Measurements from ENCODE around the gene TANGO6. TPM values are rescaled to one million over a fixed set of nuclear protein-coding genes. Genes with fewer than 3 reads are reported as not detected.
A peak's percentile ranks its signal among the peaks of the same experiment; 100 is the strongest.
"Not testable (repeated sequence)": the region's sequence is repeated elsewhere in the genome, so short reads cannot be mapped to it uniquely, and the experiment has no call there.

TANGO6 gene
- total RNA-seq, 2 donors from 2014 or later: 9.6 to 22.7 TPM

DNA sequence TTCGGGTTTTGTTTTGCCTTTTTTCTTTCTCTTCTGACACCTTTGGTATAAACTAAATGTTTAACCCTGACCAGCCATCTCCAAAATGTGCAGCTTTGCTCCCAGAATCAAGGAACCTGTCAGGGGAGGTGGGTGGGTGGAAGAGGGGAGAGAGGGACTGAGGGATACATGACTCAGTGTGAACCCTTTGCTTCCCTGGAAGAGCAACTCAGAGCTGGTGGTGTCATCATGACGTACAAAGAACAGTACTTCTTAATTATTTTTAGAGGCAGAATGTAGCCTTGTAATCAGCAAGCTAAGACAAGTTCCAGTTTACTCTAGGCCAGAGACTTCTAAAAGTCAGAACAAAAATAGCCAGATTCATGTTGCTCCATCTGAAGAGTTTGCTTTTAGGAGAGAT, 142.5 kb downstream of the TANGO6 start:
- WGBS, 2 donors: 92 to 94% methylated on average over 2 of the region's 2 CpGs
- ATAC-seq (no peak), DNase-seq (no peak)
- Histone ChIP-seq H3K27ac (no peak overlapping the region), H3K27me3 (no peaks in the 10 kb centered on the region), H3K9me3 (no peaks in the 10 kb centered on the region), H3K36me3 (replicated peaks in 1 of 2; ENCODE audit: insufficient read depth in 1 of 2, low read depth in 2 of 2) (no peaks in the 10 kb centered on the region), H3K4me3 (no peak overlapping the region), H3K4me1 (no peaks in the 10 kb centered on the region)
- TF ChIP-seq, protein P1, sequence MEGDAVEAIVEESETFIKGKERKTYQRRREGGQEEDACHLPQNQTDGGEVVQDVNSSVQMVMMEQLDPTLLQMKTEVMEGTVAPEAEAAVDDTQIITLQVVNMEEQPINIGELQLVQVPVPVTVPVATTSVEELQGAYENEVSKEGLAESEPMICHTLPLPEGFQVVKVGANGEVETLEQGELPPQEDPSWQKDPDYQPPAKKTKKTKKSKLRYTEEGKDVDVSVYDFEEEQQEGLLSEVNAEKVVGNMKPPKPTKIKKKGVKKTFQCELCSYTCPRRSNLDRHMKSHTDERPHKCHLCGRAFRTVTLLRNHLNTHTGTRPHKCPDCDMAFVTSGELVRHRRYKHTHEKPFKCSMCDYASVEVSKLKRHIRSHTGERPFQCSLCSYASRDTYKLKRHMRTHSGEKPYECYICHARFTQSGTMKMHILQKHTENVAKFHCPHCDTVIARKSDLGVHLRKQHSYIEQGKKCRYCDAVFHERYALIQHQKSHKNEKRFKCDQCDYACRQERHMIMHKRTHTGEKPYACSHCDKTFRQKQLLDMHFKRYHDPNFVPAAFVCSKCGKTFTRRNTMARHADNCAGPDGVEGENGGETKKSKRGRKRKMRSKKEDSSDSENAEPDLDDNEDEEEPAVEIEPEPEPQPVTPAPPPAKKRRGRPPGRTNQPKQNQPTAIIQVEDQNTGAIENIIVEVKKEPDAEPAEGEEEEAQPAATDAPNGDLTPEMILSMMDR (IDR thresholded peaks at IDR 0.05): no peak
- TF ChIP-seq POLR2A (IDR thresholded peaks at IDR 0.05): no peak
- intact Hi-C loops (cut with DNase I): no loop called here

DNA sequence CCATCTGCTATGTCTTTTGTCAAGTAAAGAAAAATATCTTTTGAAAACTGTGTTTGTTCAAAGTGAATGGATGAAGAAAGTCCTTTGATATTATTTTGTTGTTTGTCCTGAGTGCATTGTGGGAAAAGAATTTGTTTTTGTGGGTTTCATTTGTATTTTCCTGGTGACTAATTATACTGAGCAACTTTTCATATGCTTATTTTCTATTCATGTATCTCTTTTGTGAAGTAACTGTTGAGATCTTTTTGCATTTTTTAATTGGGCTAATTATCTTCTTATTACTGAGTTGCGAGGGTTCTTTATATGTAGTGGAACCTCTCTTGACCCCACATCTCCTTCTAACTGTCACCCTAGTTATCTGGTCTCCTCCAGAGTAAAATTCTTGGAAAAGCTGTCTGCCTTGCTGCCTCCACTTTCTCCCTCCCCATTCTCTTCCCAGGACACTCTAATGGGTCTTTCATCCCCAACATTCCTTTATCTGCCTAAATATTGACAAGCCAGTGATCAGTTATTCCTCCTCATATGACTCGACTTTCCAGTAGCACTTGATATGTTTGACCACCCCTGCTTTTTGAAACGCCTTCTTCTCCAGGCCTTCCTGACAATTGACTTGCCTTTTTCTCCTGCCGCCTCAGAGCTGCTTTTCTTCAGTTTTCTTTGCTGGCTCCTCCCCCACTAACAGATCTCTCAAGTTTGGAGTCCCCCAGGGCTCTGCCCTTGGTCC, 144.6 kb downstream of the TANGO6 start:
- Histone ChIP-seq H3K9me3 (no peaks in the 10 kb centered on the region), H3K27ac (no peak overlapping the region), H3K27me3 (no peaks in the 10 kb centered on the region), H3K4me3 (no peak overlapping the region), H3K36me3 (replicated peaks in 1 of 2; ENCODE audit: insufficient read depth in 1 of 2, low read depth in 2 of 2) (no peaks in the 10 kb centered on the region), H3K4me1 (peaks cover 5% of the 10 kb centered on the region)
- TF ChIP-seq, protein P1 (IDR thresholded peaks at IDR 0.05): no peak
- TF ChIP-seq POLR2A (IDR thresholded peaks at IDR 0.05): no peak
- no peak for DNase-seq
- WGBS, 2 donors: 86 to 90% methylated on average over 4 of the region's 4 CpGs
- no peak for ATAC-seq
- intact Hi-C loops (cut with DNase I): no loop called here

DNA sequence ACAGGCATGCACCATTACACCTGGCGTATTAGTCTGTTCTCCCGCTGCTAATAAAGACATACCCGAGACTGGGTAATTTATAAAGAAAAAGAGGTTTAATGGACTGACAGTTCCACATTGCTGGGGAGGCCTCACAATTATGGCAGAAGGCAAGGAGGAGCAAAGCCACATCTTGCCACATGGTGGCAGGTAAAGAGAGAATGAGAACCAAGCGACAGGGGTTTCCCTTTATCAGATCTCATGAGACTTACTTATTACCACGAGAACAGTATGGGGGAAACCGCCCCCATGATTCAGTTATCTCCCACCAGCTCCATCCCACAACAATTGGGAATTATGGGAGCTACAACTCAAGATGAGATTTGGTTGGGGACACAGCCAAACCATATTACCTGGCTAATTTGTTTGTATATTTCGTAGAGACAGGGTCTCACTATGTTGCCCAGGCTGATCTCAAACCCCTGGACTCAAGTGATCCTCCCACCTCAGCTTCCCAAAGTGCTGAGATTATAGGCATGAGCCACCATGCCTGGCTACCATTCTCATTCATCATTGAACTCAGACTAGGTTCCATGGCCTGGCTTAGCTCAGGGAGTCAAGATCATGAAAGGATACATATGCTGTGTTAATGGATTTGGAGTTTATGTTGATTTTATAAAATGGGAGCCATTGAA, 147.0 kb downstream of the TANGO6 start:
- H3K4me3 ChIP-seq; H3K9me3 ChIP-seq; H3K27ac ChIP-seq; ATAC-seq; intact Hi-C loops (cut with DNase I); H3K27me3 ChIP-seq; H3K36me3 ChIP-seq (replicated peaks in 1 of 2; ENCODE audit: insufficient read depth in 1 of 2, low read depth in 2 of 2); DNase-seq: not testable (repeated sequence)
- WGBS, 2 donors: 92 to 96% methylated on average over 7 of the region's 7 CpGs
- H3K4me1 ChIP-seq: peaks cover 22% of the 10 kb centered on the region

DNA sequence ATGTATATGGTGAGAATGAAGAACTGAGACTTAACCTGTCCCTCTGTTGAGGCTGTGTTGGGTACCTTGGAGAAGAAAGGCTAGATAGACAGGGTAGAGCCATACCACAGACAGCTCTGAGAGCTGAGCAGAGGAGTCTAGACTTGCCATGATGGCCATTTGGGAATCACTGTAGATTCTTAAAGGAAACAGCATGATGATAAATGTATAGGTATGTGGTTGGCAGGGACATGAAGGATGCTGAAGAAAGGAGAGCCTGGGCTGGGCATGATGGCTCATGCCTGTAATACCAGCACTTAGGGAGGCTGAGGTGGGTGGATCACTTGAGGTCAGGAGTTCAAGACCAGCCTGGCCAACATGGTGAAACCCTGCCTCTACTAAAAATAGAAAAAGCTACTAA, 147.7 kb downstream of the TANGO6 start:
- intact Hi-C loops (cut with DNase I): no loop called here
- Histone ChIP-seq H3K36me3 (replicated peaks in 1 of 2; ENCODE audit: insufficient read depth in 1 of 2, low read depth in 2 of 2) (no peaks in the 10 kb centered on the region), H3K9me3 (no peaks in the 10 kb centered on the region), H3K27me3 (no peaks in the 10 kb centered on the region), H3K4me1 (peaks cover 22% of the 10 kb centered on the region), H3K4me3 (no peak overlapping the region), H3K27ac (no peak overlapping the region)
- DNase-seq (no peak), ATAC-seq (no peak)
- TF ChIP-seq, protein P1 (IDR thresholded peaks at IDR 0.05): no peak
- TF ChIP-seq POLR2A (IDR thresholded peaks at IDR 0.05): no peak

DNA sequence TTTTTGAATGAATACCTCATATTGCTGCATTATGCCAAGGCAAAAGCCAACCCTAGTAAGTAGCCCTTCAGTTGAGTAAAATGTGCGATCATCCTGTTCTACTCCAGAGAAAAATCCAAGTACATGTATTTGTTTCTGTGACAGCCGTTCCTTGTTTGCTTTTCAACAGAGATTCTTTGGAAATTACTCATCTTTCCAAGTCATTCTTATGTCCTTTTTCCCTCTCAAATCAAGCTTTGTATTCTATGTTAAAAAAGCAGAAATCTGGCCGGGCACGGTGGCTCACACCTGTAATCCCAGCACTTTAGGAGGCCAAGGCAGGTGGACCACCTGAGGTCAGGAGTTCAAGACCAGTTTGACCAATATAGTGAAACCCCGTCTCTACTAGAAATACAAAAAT, 149.2 kb downstream of the TANGO6 start:
- H3K9me3 ChIP-seq: no peaks in the 10 kb centered on the region
- peaks cover 22% of the 10 kb centered on the region for H3K4me1 ChIP-seq
- H3K4me3 ChIP-seq: no peak overlapping the region
- H3K36me3 ChIP-seq (replicated peaks in 1 of 2; ENCODE audit: insufficient read depth in 1 of 2, low read depth in 2 of 2): no peaks in the 10 kb centered on the region
- no peak for TF ChIP-seq POLR2A (IDR thresholded peaks at IDR 0.05)
- peak overlapping the region in 1 of 4 donors; percentile 69 for H3K27ac ChIP-seq
- WGBS, 2 donors: 80% methylated on average over 5 of the region's 5 CpGs
- intact Hi-C loops (cut with DNase I): no loop called here
- DNase-seq: no peak
- ATAC-seq: no peak
- no peaks in the 10 kb centered on the region for H3K27me3 ChIP-seq

Data from body of pancreas (tissue), 4 donors.